H1 (cell line): ENCODE measurements around the gene MPHOSPH9. TPM values are rescaled to one million over a fixed set of nuclear protein-coding genes. Genes with fewer than 3 reads are reported as not detected.

Experiments
- CHD7 ChIP-seq: fragments of 300-600 bp; sonication (generic); IDR thresholded peaks from 2 replicates; pipeline ENCODE4 v1.7.1; 2012; ENCODE audit warnings: low read length, moderate library complexity, mild to moderate bottlenecking, inconsistent platforms; ENCODE audit not compliant: insufficient replicate concordance
- HDAC2 ChIP-seq, 2 experiments: fragments of 300-600 bp in 1 of 2; sonication (generic) in 1 of 2; IDR thresholded peaks; 2 replicates each; pipeline ENCODE4 v1.6.1; 2011 to 2012; ENCODE audit warnings: low read depth in 2 of 2, low read length in 2 of 2, mild to moderate bottlenecking in 2 of 2, moderate library complexity in 2 of 2, borderline replicate concordance in 1 of 2, inconsistent platforms in 1 of 2
- JUND ChIP-seq: IDR thresholded peaks from 2 replicates; pipeline ENCODE4 v1.6.1; 2011; ENCODE audit warnings: mild to moderate bottlenecking, improper control_type of control experiment, low read length
- KDM1A ChIP-seq: fragments of 200-600, 300-600 bp; sonication (generic); IDR thresholded peaks from 2 replicates; pipeline ENCODE4 v1.7.1; 2016; ENCODE audit warnings: mild to moderate bottlenecking, low read length, borderline replicate concordance
- MAFK ChIP-seq: IDR thresholded peaks from 2 replicates; pipeline ENCODE4 v1.6.1; 2012; ENCODE audit warnings: low read depth, mild to moderate bottlenecking, improper control_type of control experiment, low read length
- NRF1 ChIP-seq: IDR thresholded peaks from 2 replicates; pipeline ENCODE4 v1.6.1; 2011; ENCODE audit warnings: mild to moderate bottlenecking, low read depth, low read length, improper control_type of control experiment
- TAF1 ChIP-seq: IDR thresholded peaks from 2 replicates; pipeline ENCODE4 v1.6.1; 2011; ENCODE audit warnings: mild to moderate bottlenecking, low read depth, low read length
- polyA plus RNA-seq, 7 experiments: library from polyadenylated mRNA; depleted of rRNA in 3 of 7; stranded (reverse) in 5 of 7; unstranded in 2 of 7; fragments of >200 nt in 5 of 7; fragments of 200-250 nt in 2 of 7; gene quantifications; 1 replicate in 5 of 7; 2 replicates in 1 of 7; 4 replicates in 1 of 7; pipeline versions ENCODE4 v1.2.1 to v1.2.3, GENCODE V29; 2011 to 2013; ENCODE audit warnings: missing spikeins in 2 of 7, mixed read lengths in 2 of 7
- total RNA-seq: library from RNA; stranded (reverse); fragmentation: NEBNext Ultra II Directional; extraction: Animal tissue kit (Norgen Biotek cat#: 25700); gene quantifications from 2 replicates; pipeline ENCODE4 v1.2.1, GENCODE V29; 2021

MPHOSPH9 gene
- total and polyA plus RNA-seq, 2 of the 8 experiments (the other 6 are each of a cell fraction or from before 2014, with no cell fraction given), result 8.8 to 48.8 TPM

GRCh38 chr12:123142518-123142840, 90.5 kb downstream of the MPHOSPH9 start (continued):
- TF ChIP-seq CHD7 (no peak), TAF1 (no peak), NRF1 (no peak), KDM1A (no peak), JUND (no peak), MAFK (no peak), HDAC2 (IDR thresholded peaks at IDR 0.05; ENCODE audit: borderline replicate concordance in 1 of 2, low read depth in 2 of 2, low read length in 2 of 2) (no peak)
